Hematopoietic multipotent progenitor cell treated with erythropoietin and hydrocortisone succinate and interleukin-3 and kit ligand, for 6 days (in vitro differentiated cells): ENCODE measurements around the gene FGD4.

ENCODE experiments used
- DNase-seq: peaks from one replicate; pipeline ENCODE4 v3.0.0-alpha.2; 2015

Gene FGD4

DNA sequence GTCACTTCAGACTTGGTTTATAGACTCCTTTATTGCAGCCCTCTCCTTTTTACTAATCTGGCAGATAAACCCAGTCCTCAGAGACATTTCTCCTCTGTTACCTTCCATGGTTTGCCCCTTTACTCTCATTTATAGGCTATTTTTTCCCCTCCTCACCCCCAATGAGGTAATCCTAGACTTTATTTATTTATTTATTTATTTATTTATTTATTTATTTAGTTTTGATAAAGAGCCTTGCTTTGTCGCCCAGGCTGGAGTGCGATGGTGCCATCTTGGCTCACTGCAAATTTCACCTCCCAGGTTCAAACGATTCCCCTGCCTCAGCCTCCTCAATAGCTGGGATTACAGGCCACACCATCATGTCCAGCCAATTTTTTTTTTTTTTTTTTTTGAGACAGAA, 8.4 kb downstream of the FGD4 start:
- DNase-seq, result no peak

DNA sequence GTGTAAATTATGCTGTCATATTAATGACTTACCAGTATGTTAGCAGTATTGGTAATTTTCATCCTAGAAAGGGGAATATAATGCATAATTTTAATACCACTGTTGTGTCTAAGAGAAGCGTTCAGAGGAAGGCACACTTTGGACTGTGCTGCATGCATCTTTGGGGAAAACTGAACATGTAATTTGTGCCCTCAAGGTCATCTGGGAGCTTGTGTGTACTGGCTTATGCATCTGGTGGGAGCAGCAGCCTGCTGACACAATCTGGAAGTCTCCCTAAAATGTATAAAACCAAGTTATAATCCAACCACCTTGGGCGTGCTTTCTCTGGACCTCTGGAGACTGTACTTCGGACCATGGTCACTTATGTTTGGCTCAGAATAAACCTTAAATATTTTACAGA, 14.1 kb downstream of the FGD4 start:
- DNase-seq, result no peak

DNA sequence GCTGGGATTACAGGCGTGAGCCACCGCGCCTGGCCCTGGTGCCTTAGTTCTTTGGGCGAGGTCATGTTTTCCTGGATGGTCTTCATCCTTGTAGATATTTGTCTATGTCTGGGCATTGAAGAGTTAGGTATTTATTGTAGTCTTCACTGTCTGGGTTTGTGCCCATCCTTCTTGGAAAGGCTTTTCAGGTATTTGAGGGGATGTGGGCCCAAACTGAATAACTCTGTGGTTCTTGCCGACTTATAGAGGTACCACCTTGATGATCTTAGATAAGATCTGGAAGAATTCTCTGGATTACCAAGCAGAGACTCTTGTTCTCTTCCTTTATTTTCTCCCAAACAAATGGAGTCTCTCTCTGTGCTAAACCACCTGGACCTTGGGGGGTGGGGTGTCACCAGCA, 18.9 kb downstream of the FGD4 start:
- DNase-seq, result no peak

DNA sequence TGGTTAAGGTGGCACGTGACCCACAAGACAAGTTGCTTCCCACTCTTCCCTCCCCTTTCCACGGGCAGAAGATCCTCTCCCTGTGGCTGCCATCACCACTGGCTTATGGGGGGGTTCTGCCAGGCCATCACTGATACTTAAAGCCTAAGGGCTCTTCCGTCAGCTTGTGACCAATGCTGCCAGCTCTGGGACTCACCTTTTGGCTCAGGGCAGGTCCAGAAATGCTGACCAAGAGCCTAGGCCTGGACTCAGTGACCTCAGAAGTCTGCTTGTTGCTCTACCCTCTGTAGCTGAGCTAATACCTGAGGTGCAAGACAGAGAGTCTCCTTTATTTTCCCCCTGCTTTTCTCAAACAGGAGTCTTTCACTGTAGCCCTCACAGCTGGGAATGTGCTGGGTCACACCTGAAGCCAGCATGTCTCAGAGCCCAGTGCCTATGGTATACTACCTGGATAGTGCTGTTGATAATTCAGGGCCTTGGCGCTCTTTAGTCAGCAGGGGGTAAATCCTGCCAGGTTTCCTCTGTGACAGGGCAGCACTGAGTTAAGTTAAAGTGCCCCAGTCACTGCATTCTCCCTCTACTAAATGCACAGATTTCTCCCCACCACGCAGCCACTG, 19.7 kb downstream of the FGD4 start:
- no peak for DNase-seq

DNA sequence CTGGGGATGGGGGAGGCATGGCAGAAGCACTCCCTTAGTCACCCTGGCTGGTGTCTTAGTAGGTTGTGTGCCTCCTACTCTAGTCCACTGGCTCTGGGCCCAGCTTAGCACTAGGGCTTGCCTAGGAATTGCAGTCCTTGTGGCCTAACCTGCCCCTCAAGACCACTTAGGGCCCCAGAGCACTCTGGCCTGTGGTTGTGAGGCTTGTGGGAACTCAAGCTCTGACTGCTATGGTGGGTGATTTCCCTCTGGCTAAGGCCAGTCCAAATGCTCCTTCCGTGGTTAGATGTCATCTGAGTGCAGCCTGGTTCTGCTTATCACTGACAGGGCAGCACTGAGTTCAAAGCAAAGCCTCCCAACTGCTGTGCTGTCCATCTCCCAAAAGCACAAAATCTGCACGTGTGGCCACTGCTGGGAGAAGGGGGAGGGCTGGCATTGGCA, 20.2 kb downstream of the FGD4 start:
- DNase-seq, result peak; percentile 80

DNA sequence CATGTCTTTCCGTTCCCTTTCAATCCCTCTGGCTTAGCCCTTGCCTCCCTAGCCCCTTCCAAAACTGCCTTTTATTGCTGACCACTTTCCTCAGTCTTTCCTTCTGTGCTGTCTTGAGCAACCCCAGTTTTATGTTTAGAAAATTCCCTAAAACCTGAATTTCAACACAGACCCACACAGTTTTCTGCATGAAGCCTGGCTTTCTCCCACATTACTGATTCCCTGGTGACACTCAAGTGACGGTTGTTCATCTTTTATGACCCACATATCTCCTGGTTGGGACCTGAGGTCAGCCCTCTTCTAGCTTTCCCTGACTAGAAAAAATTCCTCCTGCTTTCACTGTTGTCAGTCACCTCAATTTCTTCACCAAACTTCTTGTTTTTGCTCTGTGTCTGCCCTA, 21.0 kb downstream of the FGD4 start:
- no peak for DNase-seq

DNA sequence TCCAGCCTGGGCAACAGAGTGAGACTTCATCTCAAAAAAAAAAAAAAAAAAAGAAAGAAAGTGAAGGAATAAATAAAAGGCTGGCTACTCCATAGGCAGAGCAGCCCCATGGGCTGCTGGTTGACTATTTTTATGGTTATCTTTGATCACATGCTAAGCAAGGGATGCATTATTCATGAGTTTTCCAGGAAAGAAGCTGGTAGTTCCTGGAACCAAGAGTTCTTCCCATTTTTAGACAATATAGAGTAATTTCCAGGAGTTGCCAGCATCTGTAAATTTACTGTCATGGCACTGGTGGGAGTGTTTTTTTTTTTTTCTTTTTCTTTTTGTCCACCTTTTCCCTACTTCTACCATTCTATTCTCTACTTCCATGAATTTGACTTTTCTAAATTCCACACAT, 24.2 kb downstream of the FGD4 start:
- DNase-seq, result no peak

DNA sequence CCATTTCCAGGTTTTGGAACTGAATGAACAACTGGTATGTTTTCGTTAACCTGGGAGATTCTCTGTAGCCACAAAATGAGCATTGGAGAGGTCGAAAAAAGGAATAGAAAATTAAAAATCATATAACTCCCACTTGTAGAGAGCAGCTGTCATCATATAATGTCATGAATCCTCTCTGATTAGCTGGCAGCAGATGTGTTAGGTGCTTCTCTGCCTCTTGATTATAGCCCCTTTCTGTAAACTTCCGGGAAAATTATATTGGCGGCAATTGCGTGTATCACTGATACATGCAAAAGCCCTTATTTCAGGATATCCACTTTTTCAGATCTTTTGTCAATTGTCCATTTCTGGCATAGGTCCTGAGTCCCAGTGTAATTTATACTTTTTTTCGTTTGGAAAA, 31.7 kb downstream of the FGD4 start:
- DNase-seq, result no peak

DNA sequence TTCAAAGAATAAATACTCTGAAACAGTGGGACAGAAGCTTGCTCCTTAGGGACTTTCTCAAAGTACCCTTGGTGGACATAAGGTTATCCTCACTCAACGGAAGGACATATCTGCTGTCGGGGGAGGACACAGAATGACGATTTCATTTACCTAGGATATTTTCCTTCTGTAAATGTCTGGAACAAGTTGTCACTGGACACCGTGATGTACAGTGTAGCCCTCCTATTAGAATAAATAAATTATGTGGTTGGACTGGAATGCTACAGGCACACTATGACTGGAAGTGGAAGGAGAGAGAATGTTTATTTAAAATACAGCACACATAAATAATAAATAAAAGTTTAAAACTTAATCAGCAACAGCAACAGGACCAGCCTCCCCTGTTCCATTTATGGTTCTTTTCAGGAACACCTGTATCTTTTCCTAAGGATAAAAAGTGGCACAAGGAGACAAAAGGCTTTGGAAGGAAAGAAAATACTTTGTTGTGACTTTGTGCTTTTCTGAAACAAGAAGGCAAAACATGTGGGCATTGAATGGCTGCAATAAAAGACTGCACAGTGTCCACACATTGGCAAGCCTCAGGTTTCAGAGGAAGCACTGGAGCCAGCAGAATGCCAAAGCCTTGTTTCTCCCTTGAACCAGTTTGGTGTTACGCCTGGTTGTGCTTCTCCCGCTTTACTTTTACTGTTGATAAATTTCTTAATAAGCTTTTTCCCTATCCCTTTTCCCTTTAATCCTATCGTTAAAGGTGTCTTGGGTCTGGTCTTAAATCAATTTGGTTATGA, 36.8 kb downstream of the FGD4 start:
- DNase-seq, result no peak

DNA sequence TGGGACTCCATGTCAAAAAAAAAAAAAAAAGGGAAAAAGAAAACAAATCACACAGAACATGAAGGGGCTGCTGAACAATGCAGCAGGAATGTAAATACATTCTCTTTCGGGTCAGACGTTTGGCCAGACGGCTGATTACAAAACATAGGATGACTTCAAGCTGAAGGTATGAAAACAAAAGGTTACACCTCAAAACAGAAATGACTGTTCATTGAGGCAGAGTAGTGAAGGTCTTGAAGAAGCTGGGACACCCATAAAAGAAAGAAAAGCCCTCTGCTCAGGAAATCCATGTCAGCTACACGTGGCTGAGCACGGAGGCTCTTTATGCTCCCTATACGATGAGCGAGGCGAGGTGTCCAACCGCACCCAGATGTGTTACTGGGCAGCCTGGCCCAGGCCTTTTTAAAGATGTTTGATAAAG, 37.7 kb downstream of the FGD4 start:
- no peak for DNase-seq

DNA sequence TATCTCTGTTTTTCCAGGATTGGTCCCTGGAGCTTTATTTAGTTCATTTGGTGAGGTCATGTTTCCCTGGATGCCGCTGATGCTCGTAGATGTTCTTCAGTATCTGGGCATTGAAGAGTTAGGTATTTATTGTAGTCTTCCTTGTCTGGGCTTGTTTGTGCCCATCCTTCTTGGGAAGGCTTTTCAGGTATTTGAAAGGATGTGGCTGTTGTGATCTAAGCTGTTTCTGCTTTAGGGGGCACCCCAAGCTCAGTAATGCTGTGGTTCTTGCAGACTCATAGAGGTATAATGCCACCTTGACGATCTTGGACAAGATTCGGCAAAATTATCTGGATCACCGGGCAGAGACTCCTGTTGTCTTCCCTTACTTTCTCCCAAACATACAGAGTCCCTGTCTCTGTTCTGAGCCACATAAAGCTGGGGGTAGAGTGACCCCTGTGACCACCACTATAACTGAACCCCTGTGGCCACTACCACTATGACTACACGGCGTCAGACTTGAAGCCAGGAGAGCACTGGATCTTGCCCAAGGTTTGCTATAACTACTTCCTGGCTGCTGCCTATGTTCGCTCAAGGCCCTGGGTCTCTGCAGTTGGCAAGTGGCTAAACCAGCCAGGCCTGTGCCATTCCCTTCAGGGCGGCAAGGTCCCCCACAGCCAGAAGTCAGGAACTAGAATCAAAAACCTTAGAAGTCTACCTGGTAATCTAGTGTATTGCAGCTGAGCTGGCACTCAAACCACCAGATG, 40.9 kb downstream of the FGD4 start:
- no peak for DNase-seq

DNA sequence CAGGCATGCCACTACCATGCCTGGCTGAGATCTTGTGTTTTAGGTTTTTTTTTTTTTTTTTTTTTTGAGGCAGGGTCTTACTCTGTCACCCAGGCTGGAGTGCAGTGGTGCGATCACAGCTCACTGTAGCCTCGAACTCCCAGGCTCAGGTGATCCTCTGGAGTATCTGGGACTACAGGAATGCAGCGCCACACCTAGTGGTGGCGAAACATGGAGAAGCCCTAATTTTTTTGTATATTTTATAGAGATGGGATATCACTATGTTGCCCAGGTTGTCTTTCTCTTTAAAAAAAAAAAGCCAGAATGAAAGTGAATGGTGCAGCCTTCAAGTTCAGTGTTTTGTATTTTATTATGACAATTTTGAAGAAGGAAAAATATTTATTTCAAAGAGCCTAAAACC, 44.1 kb downstream of the FGD4 start:
- no peak for DNase-seq

DNA sequence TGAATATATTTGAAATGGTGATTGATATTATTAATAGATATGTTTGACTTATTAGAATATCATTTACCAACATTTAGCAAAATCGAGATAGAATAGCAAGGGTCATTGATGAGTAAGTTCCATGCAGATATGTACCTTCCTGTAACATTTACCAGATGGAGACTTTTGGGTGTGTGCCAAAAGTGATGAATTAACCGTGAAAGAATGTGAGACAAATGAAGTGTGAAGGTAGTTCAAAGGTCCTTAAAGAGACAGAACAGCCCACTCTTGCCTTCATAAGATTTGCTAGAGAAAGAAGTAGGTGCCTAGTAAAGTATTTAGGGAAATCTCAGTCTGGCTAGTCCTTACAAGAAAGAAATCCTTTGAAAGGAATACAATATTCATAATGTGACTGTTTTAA, 45.5 kb downstream of the FGD4 start:
- no peak for DNase-seq

DNA sequence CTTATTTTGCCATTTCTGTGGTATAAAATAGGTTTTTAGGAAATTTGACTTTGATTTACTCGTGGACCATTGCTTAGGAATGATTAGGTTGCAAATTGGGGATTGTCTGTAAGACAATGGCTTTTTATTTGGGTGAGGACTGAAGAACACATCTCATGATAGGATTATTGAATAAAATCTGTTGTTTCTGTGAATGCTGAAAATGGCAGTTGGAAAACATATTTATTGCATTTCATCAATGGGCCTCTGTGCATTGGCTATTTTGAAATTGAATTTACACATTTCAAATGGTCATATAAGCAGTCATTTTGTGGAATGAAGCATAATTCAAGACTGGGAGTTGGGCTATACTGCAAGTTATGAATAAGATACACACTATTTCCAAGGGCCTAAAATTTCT, 46.0 kb downstream of the FGD4 start:
- DNase-seq, result no peak

DNA sequence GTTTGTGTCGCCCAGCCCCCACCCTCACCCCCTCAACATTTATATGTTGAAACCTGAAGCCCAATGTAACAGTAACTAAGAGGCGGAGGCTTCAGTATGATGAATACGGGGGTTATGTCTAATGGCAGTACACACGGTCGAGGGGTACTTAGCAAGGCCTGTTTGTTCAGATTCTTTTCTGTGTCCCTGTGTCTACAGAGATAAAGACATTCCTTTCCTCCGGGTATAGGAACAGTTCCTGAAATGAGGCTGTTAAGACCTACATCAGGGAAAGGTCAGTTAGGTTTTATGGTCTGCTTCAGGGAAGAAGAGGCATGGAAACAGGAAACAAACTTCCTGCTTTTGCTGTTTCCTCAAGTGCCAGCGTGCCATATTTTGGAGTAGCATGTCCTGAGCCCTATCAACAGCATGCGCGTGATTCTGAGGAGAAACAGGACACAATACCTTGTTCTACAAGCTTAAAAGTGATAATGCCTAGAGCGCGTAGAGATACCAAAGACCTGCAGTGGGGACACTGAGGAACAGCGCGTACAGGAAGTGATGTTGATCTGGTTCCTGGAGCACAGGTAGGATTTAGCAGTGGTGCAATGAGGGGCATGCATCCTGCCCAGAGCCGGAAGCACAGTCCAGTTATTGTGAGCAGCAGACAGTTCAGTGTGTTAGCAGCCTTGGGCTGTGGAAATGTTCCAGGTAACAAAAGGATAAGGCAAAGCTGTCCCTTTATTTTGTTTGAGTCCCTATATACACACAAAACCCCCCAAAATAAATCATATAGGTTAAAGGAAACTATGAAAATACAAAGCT, 47.2 kb downstream of the FGD4 start:
- DNase-seq, result no peak

DNA sequence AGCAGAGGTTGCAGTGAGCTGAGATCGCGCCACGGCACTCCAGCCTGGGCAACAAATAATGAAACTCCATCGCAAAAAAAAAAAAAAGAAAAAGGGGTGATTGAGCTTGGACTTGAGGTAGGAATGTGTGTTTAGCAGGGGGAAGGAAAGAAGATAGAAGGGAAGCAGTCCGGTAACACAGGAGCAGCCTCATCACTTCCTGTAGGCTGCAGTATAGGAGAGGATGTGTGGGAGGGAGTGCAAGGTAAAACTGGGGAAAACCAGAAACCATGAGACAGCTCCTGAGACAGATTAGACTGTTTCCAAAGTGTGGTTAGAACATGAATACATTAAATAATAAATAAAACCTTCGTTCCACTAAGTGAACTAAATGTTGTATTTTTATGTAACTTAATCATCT, 49.2 kb downstream of the FGD4 start:
- no peak for DNase-seq

DNA sequence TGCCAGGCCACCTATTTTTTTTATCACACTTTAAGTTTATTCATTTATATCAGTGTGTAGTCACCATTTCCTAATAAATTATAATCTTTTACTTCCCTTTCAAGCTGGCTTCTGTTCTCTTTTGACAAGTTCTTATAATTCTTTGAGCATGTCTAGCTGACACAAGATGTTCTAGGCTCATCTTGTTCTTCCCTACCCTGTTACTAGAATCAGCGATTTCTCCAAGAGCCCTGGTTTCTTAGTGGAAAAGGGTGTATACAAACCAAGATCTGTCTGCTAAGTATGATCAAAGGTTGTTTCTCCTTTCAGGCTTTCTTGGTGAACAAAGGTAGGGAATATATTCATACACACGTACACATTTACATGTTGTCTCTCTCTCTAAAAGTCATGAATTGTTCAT, 51.0 kb downstream of the FGD4 start:
- no peak for DNase-seq

DNA sequence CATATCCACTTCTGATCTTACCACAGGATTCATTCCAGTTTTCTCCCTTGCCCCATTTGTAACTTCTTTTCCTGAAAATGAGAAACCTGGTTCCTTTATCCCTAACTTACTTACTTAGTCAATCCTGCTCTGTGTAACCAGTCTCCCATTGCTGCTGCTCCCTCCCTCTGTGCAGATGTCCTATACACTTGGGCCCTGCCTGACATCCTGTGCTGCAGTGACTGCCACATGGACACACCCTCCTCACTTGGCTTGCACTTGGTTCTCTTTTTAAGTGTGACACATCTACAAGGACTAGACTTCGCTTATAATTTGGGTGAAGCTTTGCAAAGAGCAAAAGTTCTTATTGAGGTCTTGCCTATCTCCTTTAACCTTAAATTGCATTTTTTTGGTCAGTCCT, 51.4 kb downstream of the FGD4 start:
- DNase-seq, result peak; percentile 18

DNA sequence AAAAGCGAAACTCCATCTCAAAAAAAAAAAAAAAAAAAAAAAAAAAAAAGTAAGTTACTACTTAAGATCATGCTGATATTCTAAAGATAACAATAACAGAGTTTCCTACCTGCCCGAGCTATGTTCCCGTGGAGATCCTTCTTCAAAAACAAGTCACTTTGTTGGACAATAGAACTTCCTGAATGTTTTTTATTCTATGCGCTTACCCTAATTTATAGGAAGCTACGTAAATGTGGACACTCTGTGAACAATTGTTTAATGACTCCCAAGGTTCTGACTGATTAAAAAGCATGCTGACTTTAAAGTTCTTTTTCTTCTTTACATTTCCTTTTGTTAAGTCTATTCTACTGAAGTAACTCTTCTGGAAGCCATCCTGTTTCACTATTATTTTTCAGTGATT, 52.5 kb downstream of the FGD4 start:
- no peak for DNase-seq

DNA sequence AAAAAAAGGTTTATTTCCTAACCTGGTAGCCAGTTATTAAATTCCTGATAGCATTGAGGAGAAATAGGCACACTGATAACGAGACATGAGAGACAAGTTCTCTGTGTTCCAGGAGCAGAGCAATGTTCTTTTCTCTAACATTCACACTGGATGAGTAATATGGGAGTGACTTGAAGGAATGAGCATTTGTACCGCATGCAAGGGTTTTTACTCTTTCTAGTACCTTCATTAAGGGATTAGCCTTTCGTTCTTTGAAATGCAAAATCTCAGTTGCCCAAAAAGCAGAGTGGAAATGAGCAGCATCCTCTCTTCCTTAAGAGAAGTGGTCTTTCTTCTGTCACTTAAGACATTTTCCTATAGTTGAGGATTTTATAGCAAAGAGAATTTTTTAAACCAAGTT, 54.7 kb downstream of the FGD4 start:
- no peak for DNase-seq

DNA sequence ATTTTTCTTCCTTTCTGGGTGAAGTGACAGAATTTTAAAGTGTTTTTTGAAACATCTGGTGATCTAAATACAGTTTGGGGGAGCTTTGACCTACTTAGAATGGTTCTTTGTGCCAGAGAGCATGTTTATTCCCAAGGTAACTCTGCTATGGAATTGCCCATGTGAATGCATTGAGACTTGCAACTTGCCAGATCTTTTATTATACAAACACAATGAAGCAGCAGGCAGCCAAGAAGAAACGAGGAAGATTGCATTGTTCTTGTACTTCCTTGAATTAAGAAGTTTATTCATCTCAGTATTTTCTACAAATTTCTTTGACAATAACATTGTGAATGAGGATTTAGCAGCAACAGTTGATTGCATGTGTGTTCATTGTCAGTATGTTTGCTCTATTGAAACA, 55.5 kb downstream of the FGD4 start:
- DNase-seq, result no peak

DNA sequence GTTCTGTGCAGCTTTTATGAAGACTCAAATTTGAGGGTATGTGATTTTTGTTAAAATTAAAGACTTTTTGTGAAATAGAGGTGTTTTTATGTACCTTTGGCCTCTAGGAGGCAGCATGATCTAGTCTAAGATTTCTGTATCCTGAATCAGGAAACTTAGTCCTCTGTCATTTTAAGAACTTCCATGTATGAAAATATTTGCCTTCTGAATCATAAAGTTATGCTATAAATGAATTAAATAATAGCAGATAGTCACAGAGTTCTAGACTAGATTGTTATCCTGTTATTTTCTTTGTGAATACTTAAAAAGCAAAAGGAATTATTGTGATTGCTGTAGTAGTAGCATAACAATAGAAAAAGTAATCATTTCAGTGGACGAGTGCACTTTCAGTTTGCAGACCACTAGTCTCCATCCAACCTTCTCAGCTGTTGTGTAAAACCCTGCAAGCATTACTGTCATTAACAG, 56.3 kb downstream of the FGD4 start:
- DNase-seq, result peak; percentile 88
